Esophagus squamous epithelium (tissue), 5 donors: Measurements from ENCODE around the gene OR6S1. TPM values are rescaled to one million over a fixed set of nuclear protein-coding genes. Genes with fewer than 3 reads are reported as not detected.
"Not testable (repeated sequence)": the region's sequence is repeated elsewhere in the genome, so short reads cannot be mapped to it uniquely, and the experiment has no call there.

Experiments used
- DNase-seq: peaks from one replicate; lab custom pipeline; 2025; lab: John Stamatoyannopoulos, UW
- H3K27ac ChIP-seq, 4 donors: fragments of 200-600 bp; sonication (generic); one replicate each; pipeline ENCODE4 v1.5.1; 2016 to 2019; ENCODE audit warnings: mild to moderate bottlenecking in 1 of 4
- H3K27me3 ChIP-seq, 4 donors: fragments of 200-600 bp; sonication (generic); 1 replicate in 3 of 4; 2 replicates in 1 of 4; pipeline versions ENCODE4 v1.5.1 to v1.6.0; 2017 to 2021; ENCODE audit warnings: antibody characterized with exemption in 1 of 4
- H3K36me3 ChIP-seq, 3 donors: fragments of 200-600 bp; sonication (generic); one replicate each; pipeline ENCODE4 v1.5.1; 2016 to 2019
- H3K4me1 ChIP-seq, 3 donors: fragments of 200-600 bp; sonication (generic); one replicate each; pipeline ENCODE4 v1.5.1; 2017 to 2019
- H3K4me3 ChIP-seq, 4 donors: fragments of 200-600 bp; sonication (generic); 1 replicate in 3 of 4; 2 replicates in 1 of 4; pipeline ENCODE4 v1.5.1; 2016 to 2019; ENCODE audit warnings: mild to moderate bottlenecking in 2 of 4, moderate library complexity in 1 of 4
- H3K9me3 ChIP-seq, 3 donors: fragments of 200-600 bp; sonication (generic); one replicate each; pipeline ENCODE4 v1.5.1; 2016 to 2019
- CTCF ChIP-seq, 6 experiments: fragments of 450-650 bp in 4 of 6; fragments of 200-600 bp in 2 of 6; sonication (generic) in 2 of 6; IDR thresholded peaks; one replicate each; pipeline ENCODE4 v1.5.1; 2016 to 2019; ENCODE audit warnings: antibody characterized with exemption in 6 of 6, mild to moderate bottlenecking in 4 of 6, moderate library complexity in 4 of 6
- POLR2A ChIP-seq, 4 donors: fragments of 450-650 bp; IDR thresholded peaks; one replicate each; pipeline ENCODE4 v1.6.1; 2017; ENCODE audit warnings: antibody characterized with exemption in 4 of 4, mild to moderate bottlenecking in 4 of 4, moderate library complexity in 3 of 4
- WGBS, 2 donors: methylation state at CpG; one replicate each; pipeline ENCODE4 v1.1.5; 2018; 5-methylcytosine and 5-hydroxymethylcytosine counted together
- intact Hi-C: fragments of 100-400 bp; cut with DNase I; formaldehyde crosslinking; loops from one replicate; pipeline ENCODE4 v1.15.0; 2022
- total RNA-seq, 4 donors: library from RNA; depleted of rRNA; stranded (reverse); fragments of >200 nt; gene quantifications; one replicate each; pipeline ENCODE4 v1.1.0, GENCODE V29; 2016
- donor health status: DM: yes; HTN: yes; CAD: no.

Gene OR6S1
- total RNA-seq, 4 donors from 2014 or later: not detected

DNA sequence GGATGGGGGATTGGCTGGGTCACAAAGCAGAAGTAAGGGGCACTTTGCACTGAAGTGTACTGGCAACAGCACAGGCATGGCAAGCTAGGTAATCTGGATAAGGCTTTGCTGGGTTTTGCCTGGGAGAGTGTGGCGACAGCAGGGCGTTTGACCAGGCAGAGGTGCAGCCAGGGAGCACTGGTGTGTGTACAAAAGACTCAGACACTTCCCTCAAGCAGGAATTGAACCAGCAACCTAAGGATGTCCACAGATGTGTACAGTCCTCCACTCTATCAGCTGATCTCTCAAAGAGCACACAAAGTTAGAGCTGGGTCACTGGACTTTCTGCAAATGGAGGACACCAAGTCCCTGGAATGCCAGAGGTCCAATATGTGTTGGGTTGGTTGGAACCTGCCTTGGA is 27.5 kb upstream of the OR6S1 start:
- H3K27ac ChIP-seq: no peak overlapping the region
- H3K4me1 ChIP-seq: peaks cover 0 to under 1% (median 0%) of the 10 kb centered on the region in 3 donors
- TF ChIP-seq CTCF (IDR thresholded peaks at IDR 0.05) (no peak), POLR2A (IDR thresholded peaks at IDR 0.05) (no peak)
- intact Hi-C loops: no loop called here
- no peak for DNase-seq
- peaks cover 0 to 53% (median 0%) of the 10 kb centered on the region in 4 donors for H3K27me3 ChIP-seq
- no peak overlapping the region for H3K4me3 ChIP-seq
- H3K9me3 ChIP-seq: no peaks in the 10 kb centered on the region
- 60% methylated on average over 2 of the region's 2 CpGs; no CpG with 5 or more reads in 1 of the 2 donors for WGBS, 2 donors
- no peaks in the 10 kb centered on the region for H3K36me3 ChIP-seq

DNA sequence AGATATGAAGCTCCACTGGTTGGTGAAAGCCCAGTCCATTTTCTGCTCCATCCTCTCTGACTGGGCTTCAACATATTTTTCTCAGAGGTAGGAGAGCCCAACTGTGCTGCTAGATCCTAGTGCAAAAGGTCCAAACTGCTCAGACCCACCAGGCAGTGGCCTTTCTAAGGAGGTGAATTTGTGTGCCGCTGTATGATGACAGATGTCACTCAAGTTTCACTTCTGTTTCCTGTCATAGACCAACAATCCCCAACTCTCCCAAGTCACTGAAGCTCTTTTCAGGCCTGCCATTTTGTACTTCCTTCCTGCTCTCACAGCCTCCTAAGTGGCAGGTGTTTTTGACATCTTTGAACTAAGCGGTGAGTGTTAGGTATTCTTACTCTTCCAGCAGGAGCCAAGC is 26.5 kb upstream of the OR6S1 start:
- Histone ChIP-seq H3K36me3 (no peaks in the 10 kb centered on the region), H3K27ac (no peak overlapping the region), H3K9me3 (no peaks in the 10 kb centered on the region), H3K4me1 (peaks cover 6 to 10% (median 9%) of the 10 kb centered on the region in 3 donors), H3K27me3 (peaks cover 0 to 54% (median 0%) of the 10 kb centered on the region in 4 donors), H3K4me3 (no peak overlapping the region)
- no peak for DNase-seq
- TF ChIP-seq POLR2A (IDR thresholded peaks at IDR 0.05): no peak
- no peak for TF ChIP-seq CTCF (IDR thresholded peaks at IDR 0.05)
- whole genome bisulfite sequencing, 2 donors: 44 to 73% methylated on average over 1 to 2 of the region's 2 CpGs
- intact Hi-C loops: no loop called here

DNA sequence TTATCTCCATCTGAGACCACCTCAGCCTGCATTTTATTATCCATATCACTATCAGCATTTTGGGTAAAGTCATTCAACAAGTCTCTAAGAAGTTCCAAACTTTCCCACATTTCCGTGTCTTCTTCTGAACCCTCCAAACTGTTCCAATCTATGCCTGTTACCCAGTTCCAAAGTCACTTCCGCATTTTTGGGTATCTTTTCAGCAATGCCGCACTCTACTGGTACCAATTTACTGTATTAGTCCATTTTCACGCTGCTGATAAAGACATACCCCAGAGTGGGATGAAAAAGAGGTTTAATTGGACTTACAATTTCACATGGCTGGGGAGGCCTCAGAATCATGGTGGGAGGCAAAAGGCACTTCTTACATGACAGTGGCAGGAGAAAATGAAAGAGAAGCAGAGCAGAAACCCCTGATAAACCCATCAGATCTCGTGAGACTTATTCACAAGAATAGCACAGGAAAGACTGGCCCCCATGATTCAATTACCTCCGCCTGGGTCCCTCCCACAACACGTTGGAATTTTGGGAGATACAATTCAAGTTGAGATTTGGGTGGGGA is 25.0 kb upstream of the OR6S1 start:
- WGBS, 2 donors: 73 to 76% methylated on average over 7 of the region's 7 CpGs
- intact Hi-C loops, H3K9me3 ChIP-seq, H3K27ac ChIP-seq, H3K36me3 ChIP-seq, H3K4me3 ChIP-seq, DNase-seq: not testable (repeated sequence)
- H3K27me3 ChIP-seq: peaks cover 0 to 66% (median 0%) of the 10 kb centered on the region in 4 donors
- peaks cover 6 to 14% (median 12%) of the 10 kb centered on the region in 3 donors for H3K4me1 ChIP-seq

DNA sequence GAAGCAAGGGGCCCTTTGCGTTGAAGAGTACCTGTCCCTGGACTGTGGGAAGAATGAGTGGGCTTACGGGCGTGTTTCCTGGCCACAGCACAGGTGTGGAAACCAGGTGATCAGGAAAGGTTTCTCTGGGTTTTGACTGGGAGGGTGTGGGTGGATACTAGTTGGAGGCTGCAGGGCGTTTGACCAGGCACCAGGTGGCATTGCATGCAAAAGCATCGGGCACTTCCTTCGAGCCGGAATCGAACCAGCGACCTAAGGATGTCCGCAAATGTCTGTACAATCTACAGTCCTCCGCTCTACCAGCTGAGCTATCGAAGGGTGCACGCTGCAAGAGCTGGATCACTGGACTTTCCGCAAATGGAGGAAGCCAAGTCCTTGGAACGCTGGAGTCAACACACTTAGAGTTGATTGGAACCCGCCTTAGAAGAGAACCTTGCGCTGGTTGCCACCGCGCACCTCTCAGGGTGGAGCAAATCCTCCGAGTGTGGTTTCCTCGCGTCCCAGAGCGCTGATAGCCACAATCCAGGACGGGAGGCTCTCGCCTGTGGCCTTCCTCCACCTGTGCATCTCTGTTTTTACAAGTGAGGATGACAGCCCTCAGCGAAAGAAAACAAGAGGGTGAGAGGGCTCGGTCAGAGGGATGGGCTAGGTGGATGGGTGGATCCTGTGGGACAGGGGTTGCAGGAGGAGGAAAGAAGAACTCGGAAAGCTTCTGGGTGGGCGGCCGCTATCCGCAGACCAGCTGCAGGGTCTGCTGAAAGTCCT is 21.7 kb upstream of the OR6S1 start:
- no peak overlapping the region for H3K27ac ChIP-seq
- no peaks in the 10 kb centered on the region for H3K36me3 ChIP-seq
- H3K9me3 ChIP-seq: no peaks in the 10 kb centered on the region
- peaks cover 6 to 14% (median 12%) of the 10 kb centered on the region in 3 donors for H3K4me1 ChIP-seq
- intact Hi-C loops: no loop called here
- TF ChIP-seq CTCF (IDR thresholded peaks at IDR 0.05) (peak; percentile 39 to 81 (median 57)), POLR2A (IDR thresholded peaks at IDR 0.05) (no peak)
- peaks cover 0 to 98% (median 0%) of the 10 kb centered on the region in 4 donors for H3K27me3 ChIP-seq
- WGBS, 2 donors: 1 to 18% methylated on average over 8 to 17 of the region's 31 CpGs
- H3K4me3 ChIP-seq: peak overlapping the region in 3 of 4 donors; percentile 26 to 56 (median 39)
- peak; percentile 10 for DNase-seq

DNA sequence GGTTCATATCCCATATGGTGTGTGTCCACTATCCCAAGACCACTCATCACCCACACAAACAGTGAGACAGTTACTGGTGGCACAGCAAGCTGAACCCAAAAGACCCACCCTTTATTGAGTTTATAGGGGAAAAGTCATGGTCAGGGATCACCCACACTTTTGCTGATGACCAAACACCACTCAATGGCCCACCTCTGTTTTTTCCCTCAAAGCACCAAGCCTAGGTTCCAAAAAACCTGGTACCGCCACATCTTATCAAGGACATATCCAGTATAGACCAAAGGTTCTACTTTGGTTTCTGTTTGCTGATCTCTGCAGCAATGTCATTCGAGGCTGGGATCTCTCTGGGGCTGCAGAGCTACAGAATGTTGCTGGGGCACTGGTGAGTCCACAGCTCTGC is 19.7 kb upstream of the OR6S1 start:
- no peak for DNase-seq

More for the DNA sequence above, 19.7 kb upstream of the OR6S1 start:
- H3K27me3 ChIP-seq: peaks cover 0 to 100% (median 0%) of the 10 kb centered on the region in 4 donors
- H3K4me3 ChIP-seq: no peak overlapping the region
- H3K9me3 ChIP-seq: no peaks in the 10 kb centered on the region
- intact Hi-C loops: no loop called here
- no peaks in the 10 kb centered on the region for H3K36me3 ChIP-seq
- peaks cover 6 to 14% (median 12%) of the 10 kb centered on the region in 3 donors for H3K4me1 ChIP-seq
- 58 to 70% methylated on average over 2 of the region's 2 CpGs for WGBS, 2 donors
- H3K27ac ChIP-seq: no peak overlapping the region
- TF ChIP-seq POLR2A (IDR thresholded peaks at IDR 0.05) (no peak), CTCF (IDR thresholded peaks at IDR 0.05) (no peak)
